MCF 10A (cell line): ENCODE data around the gene SOX6. TPM values are rescaled to one million over a fixed set of nuclear protein-coding genes. Genes with fewer than 3 reads are reported as not detected.

ENCODE experiments used
- BruUV-seq: library from RNA; stranded (reverse); fragments of 400-500 nt; replicated peaks from 2 replicates; lab custom pipeline; 2021; lab: Mats Ljungman, UMichigan
- CTCF ChIA-PET: fragments of 300-600 bp; sonication (Branson Sonifier 250); formaldehyde crosslinking; extraction: SDS; loops from one replicate; lab custom pipeline; 2021; ENCODE audit warnings: antibody characterized with exemption, inconsistent platforms; lab: Yijun Ruan, JAX
- POLR2A ChIA-PET: fragments of 300-600, 350-650 bp; sonication (Branson Sonifier 250); formaldehyde crosslinking; extraction: SDS; loops from one replicate; lab custom pipeline; 2020; ENCODE audit warnings: antibody characterized with exemption, inconsistent platforms; lab: Yijun Ruan, JAX
- DNase-seq: peaks from one replicate; pipeline ENCODE4 v3.0.0-alpha.2; 2018; ENCODE audit not compliant: unreplicated experiment
- H3K27ac Mint-ChIP-seq: one replicate; pipeline ENCODE4 v1.8.0; 2022; ENCODE audit warnings: mild to moderate bottlenecking, low read depth, mixed read lengths; ENCODE audit not compliant: unreplicated experiment
- H3K27me3 Mint-ChIP-seq: one replicate; pipeline ENCODE4 v1.8.0; 2022; ENCODE audit warnings: mixed read lengths; ENCODE audit not compliant: insufficient read depth, unreplicated experiment
- H3K36me3 Mint-ChIP-seq: one replicate; pipeline ENCODE4 v1.8.0; 2022; ENCODE audit warnings: mild to moderate bottlenecking, moderate library complexity, mixed read lengths; ENCODE audit not compliant: insufficient read depth, unreplicated experiment
- H3K4me1 Mint-ChIP-seq: one replicate; pipeline ENCODE4 v1.8.0; 2022; ENCODE audit warnings: mixed read lengths; ENCODE audit not compliant: insufficient read depth, unreplicated experiment
- H3K4me3 Mint-ChIP-seq: one replicate; pipeline ENCODE4 v1.8.0; 2022; ENCODE audit warnings: mild to moderate bottlenecking, moderate library complexity, mixed read lengths; ENCODE audit not compliant: unreplicated experiment
- H3K9me3 Mint-ChIP-seq: one replicate; pipeline ENCODE4 v1.8.0; 2022; ENCODE audit warnings: mixed read lengths; ENCODE audit not compliant: unreplicated experiment
- intact Hi-C: fragments of 100-400 bp; cut with micrococcal nuclease; formaldehyde crosslinking; loops from 2 replicates; pipeline ENCODE4 v1.14.1; 2022
- total RNA-seq: library from RNA; stranded (reverse); gene quantifications from 2 replicates; pipeline ENCODE4 v1.2.3, GENCODE V29; 2022
- TF ChIP-seq, protein P1 (sequence below): fragments of 200-600 bp; IDR thresholded peaks from one replicate; pipeline ENCODE4 v1.8.0; 2022; ENCODE audit warnings: antibody characterized with exemption, mild to moderate bottlenecking; ENCODE audit not compliant: unreplicated experiment

SOX6 gene
- total RNA-seq, 1 experiment from 2014 or later, result 6.4 TPM

DNA sequence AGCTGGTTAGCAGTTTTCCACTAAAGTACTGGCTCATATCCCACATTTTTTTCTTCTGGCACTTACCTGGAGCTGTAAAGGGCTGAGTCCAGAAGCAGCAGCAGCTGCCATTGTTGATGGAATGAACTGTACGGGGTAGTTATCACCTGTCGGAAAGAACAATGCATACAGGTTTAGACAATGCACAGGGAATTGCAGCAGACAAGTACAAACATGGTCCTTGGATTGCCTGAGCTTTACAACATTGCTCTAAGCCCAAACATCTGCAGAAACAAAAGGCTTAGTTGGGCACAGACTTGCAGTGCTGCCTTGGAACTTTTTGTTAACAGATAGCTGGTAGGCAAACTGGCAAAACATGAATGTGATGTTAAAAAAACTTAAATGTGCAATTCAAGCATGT lies 258.8 kb downstream of the SOX6 start:
- intact Hi-C loops, result no loop called here
- ChIA-PET CTCF (interaction anchor here (0.6 to 1.8 kb wide), 11 partner anchors 16 to 515 kb away, joined by 3 to 6 read pairs (median 4); no protein-coding TSS in a partner anchor), POLR2A (interaction anchor here (0.7 to 6.7 kb wide), 19 partner anchors 9 to 641 kb away, joined by 3 to 88 read pairs (median 3); partner anchors contain the start of gene C11orf58)
- H3K4me3 Mint-ChIP-seq, result no peak overlapping the region
- no peaks in the 10 kb centered on the region for H3K36me3 Mint-ChIP-seq
- H3K27ac Mint-ChIP-seq, result no peak overlapping the region
- no peaks in the 10 kb centered on the region for H3K27me3 Mint-ChIP-seq
- BruUV-seq, result no TSS peak
- TF ChIP-seq, protein P1, sequence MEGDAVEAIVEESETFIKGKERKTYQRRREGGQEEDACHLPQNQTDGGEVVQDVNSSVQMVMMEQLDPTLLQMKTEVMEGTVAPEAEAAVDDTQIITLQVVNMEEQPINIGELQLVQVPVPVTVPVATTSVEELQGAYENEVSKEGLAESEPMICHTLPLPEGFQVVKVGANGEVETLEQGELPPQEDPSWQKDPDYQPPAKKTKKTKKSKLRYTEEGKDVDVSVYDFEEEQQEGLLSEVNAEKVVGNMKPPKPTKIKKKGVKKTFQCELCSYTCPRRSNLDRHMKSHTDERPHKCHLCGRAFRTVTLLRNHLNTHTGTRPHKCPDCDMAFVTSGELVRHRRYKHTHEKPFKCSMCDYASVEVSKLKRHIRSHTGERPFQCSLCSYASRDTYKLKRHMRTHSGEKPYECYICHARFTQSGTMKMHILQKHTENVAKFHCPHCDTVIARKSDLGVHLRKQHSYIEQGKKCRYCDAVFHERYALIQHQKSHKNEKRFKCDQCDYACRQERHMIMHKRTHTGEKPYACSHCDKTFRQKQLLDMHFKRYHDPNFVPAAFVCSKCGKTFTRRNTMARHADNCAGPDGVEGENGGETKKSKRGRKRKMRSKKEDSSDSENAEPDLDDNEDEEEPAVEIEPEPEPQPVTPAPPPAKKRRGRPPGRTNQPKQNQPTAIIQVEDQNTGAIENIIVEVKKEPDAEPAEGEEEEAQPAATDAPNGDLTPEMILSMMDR, result no peak
- H3K9me3 Mint-ChIP-seq, result no peaks in the 10 kb centered on the region
- peaks cover 31% of the 10 kb centered on the region for H3K4me1 Mint-ChIP-seq
- DNase-seq, result peak; percentile 80

DNA sequence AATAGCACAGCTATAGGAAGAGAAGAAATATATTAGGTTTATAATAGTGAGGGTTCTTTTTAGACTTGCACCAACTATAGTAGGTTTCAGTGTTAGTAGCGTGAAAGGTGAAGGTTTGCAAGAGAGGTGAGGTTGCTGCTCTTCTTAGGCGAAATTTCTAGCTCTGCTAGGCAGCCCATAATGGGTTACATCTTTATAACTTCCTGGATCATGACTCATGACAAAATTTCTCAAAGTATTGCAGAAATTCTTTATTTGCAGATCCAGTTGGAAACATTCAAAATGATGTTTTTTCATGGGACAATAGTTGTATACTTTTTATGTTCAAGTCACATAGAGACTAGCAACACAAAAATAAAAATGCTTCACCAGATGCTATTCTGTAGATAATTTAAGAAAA lies 260.0 kb downstream of the SOX6 start:
- ChIA-PET POLR2A (interaction anchor here (0.7 to 6.7 kb wide), 8 partner anchors 10 to 510 kb away, joined by 3 to 88 read pairs (median 17); no protein-coding TSS in a partner anchor), CTCF (interaction anchor here (0.6 to 1.8 kb wide), 6 partner anchors 54 to 517 kb away, joined by 3 to 5 read pairs (median 4); no protein-coding TSS in a partner anchor)
- Mint-ChIP-seq H3K27me3 (no peaks in the 10 kb centered on the region), H3K36me3 (no peaks in the 10 kb centered on the region), H3K9me3 (no peaks in the 10 kb centered on the region), H3K27ac (no peak overlapping the region), H3K4me1 (peaks cover 35% of the 10 kb centered on the region), H3K4me3 (no peak overlapping the region)
- intact Hi-C loops, result no loop called here
- no TSS peak for BruUV-seq
- peak; percentile 8 for DNase-seq
- TF ChIP-seq, protein P1, result no peak

DNA sequence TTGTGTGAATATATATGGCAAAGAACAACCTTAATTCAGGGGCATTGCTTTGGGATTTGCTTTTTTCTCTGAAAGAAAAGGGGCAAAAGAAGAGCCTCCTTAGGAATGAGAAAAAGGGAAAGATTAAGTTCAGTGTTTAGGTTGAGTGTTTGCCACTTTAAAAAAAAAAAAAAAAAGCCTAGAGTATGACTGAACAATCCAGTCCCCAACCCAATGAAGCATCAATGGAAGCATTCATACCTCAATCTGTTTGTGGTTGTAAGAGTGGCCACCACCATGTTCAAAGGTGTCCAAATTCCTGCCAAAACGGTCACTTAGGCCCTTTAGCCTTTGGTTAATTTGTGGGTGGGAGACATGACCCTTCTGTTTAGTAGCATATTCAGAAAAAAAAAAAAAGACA lies 260.6 kb downstream of the SOX6 start:
- Mint-ChIP-seq H3K4me3 (no peak overlapping the region), H3K27me3 (no peaks in the 10 kb centered on the region), H3K9me3 (no peaks in the 10 kb centered on the region), H3K4me1 (peaks cover 35% of the 10 kb centered on the region), H3K27ac (no peak overlapping the region), H3K36me3 (no peaks in the 10 kb centered on the region)
- ChIA-PET CTCF (interaction anchor here (0.6 to 1.4 kb wide), 2 partner anchors 222 to 446 kb away, joined by 3 to 4 read pairs; no protein-coding TSS in a partner anchor), POLR2A (interaction anchor here (0.7 to 6.7 kb wide), 7 partner anchors 10 to 511 kb away, joined by 3 to 88 read pairs (median 25); no protein-coding TSS in a partner anchor)
- no TSS peak for BruUV-seq
- no peak for DNase-seq
- intact Hi-C loops, result no loop called here
- TF ChIP-seq, protein P1, result no peak

DNA sequence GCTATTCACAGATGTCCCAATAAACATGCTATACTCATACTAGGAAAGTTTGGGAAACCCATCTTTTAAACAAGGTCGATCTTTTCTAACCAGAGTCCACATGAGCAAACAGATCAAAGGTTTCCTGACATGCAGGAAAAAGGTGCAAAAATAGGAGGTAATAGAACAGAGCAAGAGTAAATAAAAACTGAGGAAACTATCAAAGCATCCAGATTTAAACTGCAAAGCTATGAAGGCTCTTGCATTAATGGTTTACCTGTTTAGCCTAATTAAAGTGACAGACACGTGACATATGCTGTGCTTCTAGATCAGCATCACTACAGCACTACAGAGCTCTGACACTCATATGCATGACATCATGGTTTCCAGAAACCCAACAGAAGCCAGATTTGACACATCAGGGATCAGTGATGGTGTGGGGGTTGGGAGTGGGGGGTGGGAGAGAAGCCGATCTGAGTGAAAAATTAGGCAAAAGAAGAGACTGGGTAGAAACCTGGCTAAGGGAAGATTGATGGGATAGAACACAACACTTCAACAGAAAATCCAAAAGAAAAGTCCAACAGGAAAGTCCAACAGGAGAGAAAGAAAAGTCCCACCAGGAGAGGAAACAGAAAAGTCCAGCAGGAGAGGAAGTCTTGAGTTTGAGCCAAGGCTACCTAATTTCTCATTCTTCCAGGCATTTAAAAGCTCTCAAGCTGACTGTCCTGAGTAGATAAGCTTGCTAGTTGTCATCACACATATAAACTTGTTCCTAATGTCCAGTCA lies 262.3 kb downstream of the SOX6 start:
- TF ChIP-seq, protein P1, result no peak
- Mint-ChIP-seq H3K4me3 (no peak overlapping the region), H3K4me1 (peaks cover 21% of the 10 kb centered on the region), H3K27me3 (no peaks in the 10 kb centered on the region), H3K9me3 (no peaks in the 10 kb centered on the region), H3K27ac (no peak overlapping the region), H3K36me3 (no peaks in the 10 kb centered on the region)
- no peak for DNase-seq
- CTCF ChIA-PET, result interaction anchor here (0.6 kb wide), 1 partner anchor 451 kb away, joined by 3 read pairs; no protein-coding TSS in a partner anchor
- POLR2A ChIA-PET, result interaction anchor here (0.7 to 6.6 kb wide), 3 partner anchors 126 to 1672 kb away, joined by 3 to 66 read pairs (median 3); no protein-coding TSS in a partner anchor
- no TSS peak for BruUV-seq
- intact Hi-C loops, result no loop called here
